ENCODE results near the gene COL25A1.
A peak's percentile ranks its signal among the peaks of the same experiment; 100 is the strongest.

The COL25A1 gene

DNA sequence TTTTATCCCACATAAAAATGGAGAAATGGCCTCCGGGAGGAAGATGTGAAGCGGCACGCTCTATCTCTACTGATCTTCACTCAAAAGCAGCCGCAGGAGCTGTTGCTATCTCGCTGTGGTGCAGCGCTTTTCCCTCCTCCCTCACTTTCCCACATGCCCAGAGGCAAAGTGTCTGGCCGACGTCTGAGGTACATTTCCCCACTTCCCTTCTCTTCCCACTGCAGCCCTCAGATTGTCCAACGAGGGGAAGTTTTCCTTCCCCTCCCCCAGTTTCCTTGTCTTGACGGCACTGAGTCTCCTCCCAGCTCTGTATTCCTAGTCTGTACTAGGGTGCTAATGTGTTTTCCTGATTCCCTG is 660 bp upstream of the COL25A1 start:
- Histone ChIP-seq H3K27ac (no peak overlapping the region), H3K4me3 (peak overlapping the region; percentile 88)
- DNase-seq (ENCODE audit: low spot score), result no peak
- TF ChIP-seq, protein P1, sequence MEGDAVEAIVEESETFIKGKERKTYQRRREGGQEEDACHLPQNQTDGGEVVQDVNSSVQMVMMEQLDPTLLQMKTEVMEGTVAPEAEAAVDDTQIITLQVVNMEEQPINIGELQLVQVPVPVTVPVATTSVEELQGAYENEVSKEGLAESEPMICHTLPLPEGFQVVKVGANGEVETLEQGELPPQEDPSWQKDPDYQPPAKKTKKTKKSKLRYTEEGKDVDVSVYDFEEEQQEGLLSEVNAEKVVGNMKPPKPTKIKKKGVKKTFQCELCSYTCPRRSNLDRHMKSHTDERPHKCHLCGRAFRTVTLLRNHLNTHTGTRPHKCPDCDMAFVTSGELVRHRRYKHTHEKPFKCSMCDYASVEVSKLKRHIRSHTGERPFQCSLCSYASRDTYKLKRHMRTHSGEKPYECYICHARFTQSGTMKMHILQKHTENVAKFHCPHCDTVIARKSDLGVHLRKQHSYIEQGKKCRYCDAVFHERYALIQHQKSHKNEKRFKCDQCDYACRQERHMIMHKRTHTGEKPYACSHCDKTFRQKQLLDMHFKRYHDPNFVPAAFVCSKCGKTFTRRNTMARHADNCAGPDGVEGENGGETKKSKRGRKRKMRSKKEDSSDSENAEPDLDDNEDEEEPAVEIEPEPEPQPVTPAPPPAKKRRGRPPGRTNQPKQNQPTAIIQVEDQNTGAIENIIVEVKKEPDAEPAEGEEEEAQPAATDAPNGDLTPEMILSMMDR (IDR thresholded peaks at IDR 0.05), result no peak

DNA sequence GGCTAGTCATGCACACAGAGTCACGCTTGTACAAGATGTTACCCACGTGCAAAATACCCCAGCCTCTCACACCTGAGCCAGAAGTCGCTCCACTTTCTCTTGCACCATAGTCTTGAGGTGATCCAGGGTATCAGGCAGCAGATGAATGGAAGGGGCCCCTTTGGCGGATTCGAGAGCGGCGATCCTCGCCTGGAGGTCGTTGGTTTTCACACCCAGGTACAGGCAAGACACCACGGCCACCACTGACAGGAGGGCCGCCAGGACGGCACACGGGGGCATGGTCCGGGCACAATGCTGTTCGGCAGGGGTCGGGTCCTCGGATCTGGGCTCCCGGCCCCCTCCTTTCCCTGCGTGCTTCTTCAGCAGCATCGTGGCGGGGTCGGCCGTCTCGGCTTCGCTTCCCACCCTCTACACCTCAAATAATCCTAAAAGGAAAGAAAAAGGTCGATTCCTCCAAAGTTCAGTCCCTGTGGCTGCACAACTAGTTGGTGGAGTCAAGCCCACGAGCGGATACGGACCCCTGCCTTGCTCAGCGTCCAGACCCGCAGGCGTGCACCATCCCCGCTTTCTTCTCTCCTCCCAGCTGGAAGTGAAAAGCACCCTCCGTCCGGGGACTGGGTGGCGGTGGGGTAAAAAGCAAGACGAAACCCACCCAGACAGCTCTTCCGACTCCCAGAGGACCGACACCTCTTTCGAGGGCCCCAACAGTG is 652 bp downstream of the COL25A1 start:
- no peak for DNase-seq (ENCODE audit: low spot score)
- Histone ChIP-seq H3K4me3 (peak overlapping the region; percentile 88), H3K27ac (no peak overlapping the region)
- TF ChIP-seq, protein P1 (IDR thresholded peaks at IDR 0.05), result no peak

DNA sequence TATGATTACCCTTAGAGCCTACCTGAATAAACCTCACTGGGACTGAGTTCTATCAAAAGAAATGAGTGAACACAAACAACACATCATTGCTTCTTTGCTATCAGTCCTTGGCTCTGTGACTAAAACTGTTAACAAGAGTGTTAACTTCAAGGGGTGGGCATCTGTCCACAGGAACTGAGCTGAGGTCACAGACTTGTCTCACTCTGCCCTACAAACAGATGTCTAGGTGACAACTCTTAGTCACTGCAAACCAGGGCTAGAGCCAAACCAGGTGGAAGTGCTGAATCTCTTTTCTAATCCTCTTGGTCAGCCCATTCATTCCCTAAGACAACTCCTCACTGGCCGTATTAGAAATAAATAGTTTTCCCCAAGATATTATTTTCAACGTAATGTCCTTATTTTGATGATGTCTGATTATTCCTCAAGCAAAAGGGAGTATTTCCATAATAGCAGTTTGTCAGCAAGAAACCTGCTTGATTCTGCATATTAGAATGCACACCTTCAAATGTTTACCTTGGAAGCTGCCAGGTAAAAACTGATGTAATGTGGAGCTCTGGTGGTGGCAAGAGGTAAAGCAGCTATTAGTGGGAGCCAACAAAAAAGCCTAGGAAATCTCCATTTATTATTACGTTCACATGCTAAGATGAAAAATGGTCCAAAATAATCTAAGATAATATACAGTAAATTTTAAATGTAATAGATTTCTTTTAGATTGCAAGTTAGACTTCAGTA is 4.0 kb downstream of the COL25A1 start:
- H3K27ac ChIP-seq, result no peak overlapping the region
- DNase-seq (ENCODE audit: low spot score), result no peak
- TF ChIP-seq, protein P1 (IDR thresholded peaks at IDR 0.05), result no peak
- no peak overlapping the region for H3K4me3 ChIP-seq

DNA sequence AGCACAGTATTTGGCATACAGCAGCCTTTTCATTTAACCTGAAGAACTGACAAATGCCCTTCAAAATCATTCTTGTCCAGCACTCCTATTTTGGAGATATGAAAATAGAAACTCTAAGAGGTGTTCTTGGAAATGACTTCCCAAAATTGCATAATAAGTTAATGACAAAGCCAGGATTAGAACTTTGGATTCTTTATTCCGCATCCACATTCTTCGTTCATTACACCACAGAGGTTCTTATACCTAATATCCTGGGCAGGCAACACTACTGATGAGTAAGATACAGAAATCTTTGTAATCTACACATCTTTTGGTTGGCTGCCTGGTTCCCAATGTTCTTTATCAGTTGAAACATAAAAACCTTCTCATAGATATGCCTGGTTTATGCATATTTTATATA is 5.9 kb downstream of the COL25A1 start:
- DNase-seq (ENCODE audit: low spot score), result no peak
- Histone ChIP-seq H3K4me3 (no peak overlapping the region), H3K27ac (no peak overlapping the region)
- TF ChIP-seq, protein P1 (IDR thresholded peaks at IDR 0.05), result no peak

DNA sequence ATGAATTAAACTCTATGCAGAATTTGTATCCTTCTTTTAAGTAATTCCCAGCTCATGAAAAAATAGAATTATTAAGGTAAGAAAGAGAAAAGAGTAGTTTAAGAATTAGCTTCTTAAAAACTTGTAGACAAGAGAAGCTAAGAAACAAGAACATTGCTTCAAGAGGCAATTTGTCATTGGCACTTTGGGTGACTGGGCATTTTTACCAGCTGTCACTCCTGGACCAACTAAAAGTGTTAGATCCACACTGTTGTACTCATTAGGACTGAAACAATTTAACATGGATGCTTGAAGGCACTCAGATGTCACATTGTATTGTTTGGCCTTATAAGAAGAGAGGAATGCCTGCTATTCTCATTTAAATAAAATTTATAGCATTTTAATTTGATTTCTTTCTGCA is 7.4 kb downstream of the COL25A1 start:
- TF ChIP-seq, protein P1 (IDR thresholded peaks at IDR 0.05), result no peak
- Histone ChIP-seq H3K27ac (no peak overlapping the region), H3K4me3 (no peak overlapping the region)
- DNase-seq (ENCODE audit: low spot score), result no peak

DNA sequence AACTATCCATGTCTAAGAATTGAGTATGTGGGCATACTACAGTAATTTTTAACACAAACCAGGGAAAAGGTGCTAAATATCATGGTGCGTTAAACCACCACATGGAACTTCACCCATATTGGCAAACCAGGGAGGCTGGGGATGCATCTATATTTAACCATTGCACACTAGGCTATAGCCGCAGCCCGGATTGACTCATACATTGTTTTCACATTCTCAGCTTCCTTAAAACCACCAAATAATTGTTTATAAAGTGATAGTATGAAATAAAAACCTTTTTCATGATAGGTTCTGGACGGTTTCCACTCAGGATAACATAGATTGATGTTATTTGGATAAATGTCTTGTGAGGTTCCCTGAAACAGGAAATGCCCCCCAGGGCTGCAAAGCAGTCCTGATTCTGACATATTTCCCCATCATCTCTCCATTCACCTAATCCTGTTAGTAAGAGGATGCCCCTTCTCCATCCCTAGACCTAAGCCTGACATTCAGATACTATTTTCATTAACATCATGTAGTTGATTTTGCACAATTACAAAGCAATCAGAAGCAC is 7.9 kb downstream of the COL25A1 start:
- TF ChIP-seq, protein P1 (IDR thresholded peaks at IDR 0.05), result no peak
- no peak overlapping the region for H3K27ac ChIP-seq
- no peak for DNase-seq (ENCODE audit: low spot score)
- H3K4me3 ChIP-seq, result no peak overlapping the region

All from coronary artery (tissue), 2 donors.